K562 (cell line): ENCODE data around the gene TMEM107. TPM values are rescaled to one million over a fixed set of nuclear protein-coding genes. Genes with fewer than 3 reads are reported as not detected.

Experiments
- BDP1 ChIP-seq: IDR thresholded peaks from 3 replicates; pipeline ENCODE4 v1.6.1; 2011; ENCODE audit not compliant: insufficient read length, insufficient read depth
- DIDO1 ChIP-seq: fragments of 450-650 bp; IDR thresholded peaks from 2 replicates; pipeline ENCODE4 v1.6.1; 2016; ENCODE audit warnings: low read depth, missing biosample characterization, missing genetic modification characterization
- ELF4 ChIP-seq: fragments of 450-650 bp; formaldehyde crosslinking; IDR thresholded peaks from 2 replicates; pipeline ENCODE4 v1.4.0; 2022; ENCODE audit warnings: missing genetic modification characterization
- NEUROD1 ChIP-seq: fragments of 150-350 bp; IDR thresholded peaks from 2 replicates; pipeline ENCODE4 v1.6.1; 2014; ENCODE audit warnings: borderline replicate concordance, low read length, low read depth; ENCODE audit not compliant: partially characterized antibody
- NR2C1 ChIP-seq, 2 experiments: fragments of 450-650 bp; IDR thresholded peaks; 2 replicates each; pipeline ENCODE4 v1.6.1; 2017; ENCODE audit warnings: mild to moderate bottlenecking in 2 of 2, antibody characterized with exemption in 1 of 2, inconsistent platforms in 1 of 2, missing compliant biosample characterization in 1 of 2, missing genetic modification characterization in 1 of 2
- NUFIP1 ChIP-seq: fragments of 450-650 bp; IDR thresholded peaks from 2 replicates; pipeline ENCODE4 v1.6.1; 2018; ENCODE audit not compliant: partially characterized antibody
- POLR2B ChIP-seq: fragments of 450-650 bp; IDR thresholded peaks from 2 replicates; pipeline ENCODE4 v1.6.1; 2018; ENCODE audit warnings: low read depth; ENCODE audit not compliant: partially characterized antibody
- POLR3A ChIP-seq: IDR thresholded peaks from 2 replicates; pipeline ENCODE4 v1.6.1; 2011; ENCODE audit warnings: borderline replicate concordance, mild to moderate bottlenecking, moderate library complexity; ENCODE audit not compliant: insufficient read length, insufficient read depth; ENCODE audit errors: extremely low read depth
- RBFOX2 ChIP-seq: fragments of 200-400 bp; formaldehyde crosslinking; IDR thresholded peaks from 2 replicates; pipeline ENCODE4 v1.6.1; 2017; ENCODE audit warnings: low read depth, mild to moderate bottlenecking, low read length, moderate library complexity
- RCOR1 ChIP-seq, 2 experiments: IDR thresholded peaks; 2 replicates each; pipeline ENCODE4 v1.6.1; 2012; ENCODE audit warnings: low read depth in 2 of 2, low read length in 2 of 2, borderline replicate concordance in 1 of 2, improper control_type of control experiment in 1 of 2
- TSHZ1 ChIP-seq: fragments of 250-450 bp; sonication (Bioruptor Pico); IDR thresholded peaks from 2 replicates; pipeline ENCODE4 v1.4.0; 2020; ENCODE audit warnings: mild to moderate bottlenecking, moderate library complexity
- ZNF165 ChIP-seq: fragments of 250-450 bp; sonication (Bioruptor Pico); IDR thresholded peaks from 2 replicates; pipeline ENCODE4 v1.4.0; 2020; ENCODE audit warnings: borderline replicate concordance
- ZNF592 ChIP-seq: fragments of 450-650 bp; IDR thresholded peaks from 2 replicates; pipeline ENCODE4 v1.6.1; 2017; ENCODE audit warnings: antibody characterized with exemption, mild to moderate bottlenecking
- ZNF780A ChIP-seq: fragments of 250-450 bp; sonication (Bioruptor Pico); IDR thresholded peaks from 2 replicates; pipeline ENCODE4 v1.5.0; 2021; ENCODE audit warnings: mild to moderate bottlenecking
- polyA plus RNA-seq, 8 experiments: library from polyadenylated mRNA; depleted of rRNA in 4 of 8; stranded (reverse) in 5 of 8; unstranded in 3 of 8; fragments of >200 nt; fragmentation: Nextera tagmentation in 2 of 8; fragmentation: Illumina TruSeq in 1 of 8; extraction: Ambion mirVana in 2 of 8; extraction: Trizol in 1 of 8; gene quantifications; 2 replicates each; pipeline versions ENCODE4 v1.2.1 to v1.2.3, GENCODE V29; 2011 to 2014; ENCODE audit warnings: inconsistent platforms in 1 of 8, missing spikeins in 1 of 8
- total RNA-seq, 7 experiments: library from RNA; depleted of rRNA in 6 of 7; stranded (reverse); fragments of >200 nt in 6 of 7; fragmentation: Illumina TruSeq in 2 of 7; extraction: Trizol in 2 of 7; gene quantifications; 2 replicates each; pipeline versions ENCODE4 v1.2.1 to v1.2.3, GENCODE V29; 2011 to 2021; ENCODE audit warnings: low replicate concordance in 1 of 7
- TF ChIP-seq, protein P1 (sequence below): IDR thresholded peaks from 2 replicates; pipeline ENCODE4 v1.6.1; 2011; ENCODE audit warnings: borderline replicate concordance, low read depth, mild to moderate bottlenecking, moderate library complexity, low read length; ENCODE audit not compliant: insufficient read depth, poor library complexity, severe bottlenecking

Gene TMEM107
- total and polyA plus RNA-seq, 9 of the 15 experiments (the other 6 are each of a cell fraction or from before 2014, with no cell fraction given): 7.1 to 26.2 (median 16.9) TPM

DNA sequence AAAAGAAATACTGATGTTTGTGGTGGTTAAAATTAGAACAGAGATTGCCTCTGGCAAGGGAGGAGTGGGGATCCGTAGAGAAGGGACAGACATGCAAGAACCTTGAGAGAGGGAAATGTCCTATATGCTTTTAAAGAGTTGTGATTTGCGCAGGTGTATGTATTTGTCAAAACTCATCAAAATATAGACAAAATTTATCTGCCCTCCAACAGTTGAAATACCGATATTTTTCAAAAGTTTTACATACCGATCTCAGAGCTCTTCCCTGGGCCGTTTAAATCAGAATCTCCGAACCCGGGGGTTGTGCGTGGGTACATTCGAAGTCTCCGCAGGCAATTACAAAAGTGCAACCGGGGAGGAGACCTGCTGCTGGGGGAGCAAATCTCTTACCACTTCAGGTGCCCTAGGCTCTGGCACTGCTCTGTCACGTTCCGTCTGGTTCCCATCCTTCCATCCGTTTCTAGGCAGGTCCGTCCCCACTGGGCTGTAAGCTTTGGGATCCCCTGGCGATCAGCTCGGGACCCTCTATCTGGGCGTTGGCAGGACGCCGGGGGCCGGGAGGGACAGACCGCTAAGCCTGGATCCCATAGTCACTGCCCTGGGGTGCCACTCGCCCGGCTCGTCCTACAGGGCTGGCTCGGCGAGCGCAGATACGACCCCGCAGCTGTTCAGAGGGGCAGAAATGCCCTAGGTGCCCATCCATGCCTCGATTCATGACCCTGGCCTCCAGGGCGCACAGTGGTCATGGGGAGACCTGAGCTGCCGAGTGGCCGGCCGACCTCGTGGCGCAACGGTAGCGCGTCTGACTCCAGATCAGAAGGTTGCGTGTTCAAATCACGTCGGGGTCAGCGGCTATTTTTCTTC is 9.6 kb upstream of the TMEM107 start (continued):
- TF ChIP-seq ELF4 (no peak), ZNF780A (CRISPR knock-in tag) (no peak), BDP1 (peak; percentile 60), TSHZ1 (no peak), NR2C1 (IDR thresholded peaks at IDR 0.05) (no peak), NR2C1 (tag; IDR thresholded peaks at IDR 0.05) (no peak), DIDO1 (tag) (no peak), RCOR1 (IDR thresholded peaks at IDR 0.05; ENCODE audit: borderline replicate concordance in 1 of 2, low read depth in 2 of 2, low read length in 2 of 2) (0 out of 4 replicates have a peak, but pooled peaks of 1 of the 2 experiments have one; percentile 12), POLR2B (no peak), ZNF592 (no peak; the same call in 1 of the 2 replicates), ZNF165 (no peak), NUFIP1 (no peak), POLR3A (peak; percentile 78), RBFOX2 (peak; percentile 50), NEUROD1 (no peak)
- TF ChIP-seq, protein P1, sequence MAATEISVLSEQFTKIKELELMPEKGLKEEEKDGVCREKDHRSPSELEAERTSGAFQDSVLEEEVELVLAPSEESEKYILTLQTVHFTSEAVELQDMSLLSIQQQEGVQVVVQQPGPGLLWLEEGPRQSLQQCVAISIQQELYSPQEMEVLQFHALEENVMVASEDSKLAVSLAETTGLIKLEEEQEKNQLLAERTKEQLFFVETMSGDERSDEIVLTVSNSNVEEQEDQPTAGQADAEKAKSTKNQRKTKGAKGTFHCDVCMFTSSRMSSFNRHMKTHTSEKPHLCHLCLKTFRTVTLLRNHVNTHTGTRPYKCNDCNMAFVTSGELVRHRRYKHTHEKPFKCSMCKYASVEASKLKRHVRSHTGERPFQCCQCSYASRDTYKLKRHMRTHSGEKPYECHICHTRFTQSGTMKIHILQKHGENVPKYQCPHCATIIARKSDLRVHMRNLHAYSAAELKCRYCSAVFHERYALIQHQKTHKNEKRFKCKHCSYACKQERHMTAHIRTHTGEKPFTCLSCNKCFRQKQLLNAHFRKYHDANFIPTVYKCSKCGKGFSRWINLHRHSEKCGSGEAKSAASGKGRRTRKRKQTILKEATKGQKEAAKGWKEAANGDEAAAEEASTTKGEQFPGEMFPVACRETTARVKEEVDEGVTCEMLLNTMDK: no peak
